BJ (cell line): Measurements from ENCODE around the gene ANKRD40CL. TPM values are rescaled to one million over a fixed set of nuclear protein-coding genes. Genes with fewer than 3 reads are reported as not detected.

Source experiments
- CTCF ChIA-PET: fragments of 350-600 bp; formaldehyde crosslinking; extraction: SDS; loops from one replicate; lab custom pipeline; 2021; ENCODE audit warnings: antibody characterized with exemption, inconsistent platforms; lab: Yijun Ruan, JAX
- POLR2A ChIA-PET: fragments of 300-600 bp; sonication (Branson Sonifier 250); formaldehyde crosslinking; extraction: SDS; loops from one replicate; lab custom pipeline; 2021; ENCODE audit warnings: antibody characterized with exemption; lab: Charles Lee
- DNase-seq: peaks from one replicate; pipeline ENCODE4 v3.0.0-alpha.2; 2011; ENCODE audit warnings: low read depth
- H3K27me3 ChIP-seq: 2 replicates; pipeline ENCODE4 v1.6.0; 2011; ENCODE audit warnings: low read length; ENCODE audit not compliant: control insufficient read depth, insufficient read depth
- H3K36me3 ChIP-seq: 2 replicates; pipeline ENCODE4 v1.5.1; 2011; ENCODE audit warnings: low read length; ENCODE audit not compliant: control insufficient read depth, insufficient read depth
- H3K4me3 ChIP-seq: 2 replicates; pipeline ENCODE4 v1.5.1; 2011; ENCODE audit warnings: low read depth, mild to moderate bottlenecking, control low read depth, low read length
- CTCF ChIP-seq: IDR thresholded peaks from 2 replicates; pipeline ENCODE4 v1.5.1; 2011; ENCODE audit warnings: low read depth, mild to moderate bottlenecking, control low read depth, inconsistent platforms, low read length, moderate library complexity; ENCODE audit not compliant: insufficient read depth
- polyA plus RNA-seq: library from polyadenylated mRNA; depleted of rRNA; stranded (reverse); fragments of >200 nt; gene quantifications from 2 replicates; pipeline ENCODE4 v1.2.3, GENCODE V29; 2011

Gene ANKRD40CL
- polyA plus RNA-seq, 1 experiment: not detected

- POLR2A ChIA-PET: no interaction called here
- Histone ChIP-seq H3K4me3 (no peak overlapping the region), H3K36me3 (no peaks in the 10 kb centered on the region), H3K27me3 (no peaks in the 10 kb centered on the region)
- TF ChIP-seq CTCF: no peak
- DNase-seq: no peak
- CTCF ChIA-PET: no interaction called here
These were observed 36.4 kb upstream of the ANKRD40CL start for GRCh38 chr17:50803676-50804075.

GRCh38 chr17:50802609-50803571 is 35.6 kb upstream of the ANKRD40CL start:
- Histone ChIP-seq H3K36me3 (no peaks in the 10 kb centered on the region), H3K4me3 (no peak overlapping the region), H3K27me3 (no peaks in the 10 kb centered on the region)
- no peak for TF ChIP-seq CTCF
- CTCF ChIA-PET: interaction anchor here (1.0 to 1.8 kb wide), 3 partner anchors 15 to 19 kb away, joined by 3 to 10 read pairs (median 3); no protein-coding TSS in a partner anchor
- no peak for DNase-seq
- POLR2A ChIA-PET: no interaction called here

GRCh38 chr17:50800196-50800700 is 32.9 kb upstream of the ANKRD40CL start:
- no peaks in the 10 kb centered on the region for H3K36me3 ChIP-seq
- no peak for TF ChIP-seq CTCF
- H3K4me3 ChIP-seq: no peak overlapping the region
- no peak for DNase-seq
- CTCF ChIA-PET: interaction anchor here (2.3 to 5.5 kb wide), 2 partner anchors 17 kb away, joined by 8 to 35 read pairs; no protein-coding TSS in a partner anchor
- POLR2A ChIA-PET: no interaction called here
- H3K27me3 ChIP-seq: no peaks in the 10 kb centered on the region

GRCh38 chr17:50799582-50799981 is 32.3 kb upstream of the ANKRD40CL start:
- ChIA-PET CTCF (interaction anchor here (2.3 to 5.5 kb wide), 2 partner anchors 16 to 17 kb away, joined by 8 to 35 read pairs; no protein-coding TSS in a partner anchor), POLR2A (no interaction called here)
- Histone ChIP-seq H3K4me3 (no peak overlapping the region), H3K27me3 (no peaks in the 10 kb centered on the region), H3K36me3 (no peaks in the 10 kb centered on the region)
- TF ChIP-seq CTCF: no peak
- no peak for DNase-seq
